GM12874 (cell line): ENCODE results near the gene DYNC1LI2.
A peak's percentile ranks its signal among the peaks of the same experiment; 100 is the strongest.

ENCODE experiments used
- CTCF ChIP-seq: IDR thresholded peaks from 2 replicates; pipeline ENCODE4 v1.5.1; 2011; ENCODE audit warnings: low read depth, mild to moderate bottlenecking, control low read depth, low read length, moderate library complexity; ENCODE audit not compliant: insufficient read depth

The DYNC1LI2 gene

GRCh38 chr16:66696669-66697630 is 54.5 kb downstream of the DYNC1LI2 start, which contains the start of gene CMTM4:
TSS of gene CMTM4 (minus strand) at chr16:66696743. CDS start at chr16:66696525, 218 bp downstream.
- peak; percentile 33; the same call in 1 of the 2 replicates for TF ChIP-seq CTCF

- no peak for TF ChIP-seq CTCF
Observed at GRCh38 chr16:66695935-66696668, 55.3 kb downstream of the DYNC1LI2 start.

- no peak for TF ChIP-seq CTCF
Observed at GRCh38 chr16:66695471-66695934, 55.9 kb downstream of the DYNC1LI2 start.

GRCh38 chr16:66693149-66693548 is 58.3 kb downstream of the DYNC1LI2 start:
- TF ChIP-seq CTCF = no peak

GRCh38 chr16:66692341-66692740 is 59.1 kb downstream of the DYNC1LI2 start:
- no peak for TF ChIP-seq CTCF

- TF ChIP-seq CTCF = no peak
Observed at GRCh38 chr16:66691234-66691633, 60.2 kb downstream of the DYNC1LI2 start.

- no peak for TF ChIP-seq CTCF
Observed at GRCh38 chr16:66690106-66690847, 61.1 kb downstream of the DYNC1LI2 start.
